GM21360 (cell line): ENCODE results near the gene MTSS2.

Experiments used
- ATAC-seq: cut with Tn5 transposase; IDR thresholded peaks from one replicate; pipeline ENCODE4 v1.9.1; 2021; ENCODE audit warnings: mild to moderate bottlenecking, moderate library complexity; ENCODE audit not compliant: unreplicated experiment

MTSS2 gene

DNA sequence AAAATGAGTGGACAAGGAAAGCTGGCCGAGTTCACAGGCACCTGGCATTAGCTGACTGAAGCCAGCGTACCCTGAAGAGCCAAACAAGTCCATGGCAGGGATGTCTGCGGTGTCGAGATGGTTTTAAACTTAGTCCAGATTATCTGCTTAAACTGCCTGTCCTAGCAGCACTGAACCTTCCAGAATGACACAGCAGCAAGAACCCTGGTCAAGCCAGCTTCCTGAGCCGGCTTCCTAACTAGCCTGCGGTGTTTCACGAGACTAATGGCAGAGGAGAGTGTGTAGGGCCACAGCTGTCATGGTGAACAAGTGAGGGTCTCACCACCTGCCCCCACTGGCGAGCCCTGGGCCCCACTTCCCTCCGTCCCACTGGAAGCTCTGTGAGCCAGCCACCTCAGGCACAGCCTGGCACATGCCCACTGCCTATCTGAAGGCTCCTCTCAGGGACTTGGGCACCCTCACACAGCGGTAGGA, 28.8 kb upstream of the MTSS2 start:
- ATAC-seq = no peak

DNA sequence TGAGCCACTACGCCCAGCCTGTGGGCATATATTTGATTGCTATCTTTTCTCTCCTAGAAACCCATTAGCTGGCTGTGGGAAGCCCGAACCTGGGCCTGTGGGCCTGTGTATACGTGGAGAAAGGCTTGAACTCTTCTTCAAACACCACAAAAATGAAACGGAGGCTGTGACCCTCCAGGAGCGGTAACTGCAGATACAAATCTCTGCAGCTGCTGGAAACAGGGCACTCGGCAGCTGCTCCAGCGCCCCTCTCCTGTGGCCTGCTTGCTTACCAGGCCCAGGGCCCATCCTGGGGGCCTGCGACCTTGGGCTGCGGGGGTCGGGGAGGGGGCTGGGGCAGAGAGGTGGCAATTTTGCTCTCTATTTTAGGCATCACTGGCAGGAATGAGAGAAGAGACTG, 28.0 kb upstream of the MTSS2 start:
- ATAC-seq = no peak

DNA sequence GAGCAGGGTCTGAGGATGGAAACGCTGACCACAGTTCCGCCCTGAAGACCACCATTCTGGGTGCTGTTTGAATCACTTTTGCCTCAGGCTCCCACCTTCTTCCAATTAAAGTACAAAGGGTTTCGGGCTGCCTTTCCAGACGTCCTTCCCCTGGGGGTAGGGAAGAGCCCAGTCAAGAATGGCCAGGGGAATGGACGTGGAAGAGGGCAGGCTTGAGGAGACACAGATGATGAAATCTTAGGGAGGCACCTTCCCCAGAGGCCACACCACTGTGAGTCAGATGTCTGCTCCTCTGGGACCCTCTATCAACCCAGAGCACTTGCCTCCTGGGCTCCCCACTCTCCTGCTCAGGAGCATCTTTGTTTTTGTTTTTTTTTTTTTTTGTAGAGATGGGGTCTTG, 27.5 kb upstream of the MTSS2 start:
- ATAC-seq = no peak

DNA sequence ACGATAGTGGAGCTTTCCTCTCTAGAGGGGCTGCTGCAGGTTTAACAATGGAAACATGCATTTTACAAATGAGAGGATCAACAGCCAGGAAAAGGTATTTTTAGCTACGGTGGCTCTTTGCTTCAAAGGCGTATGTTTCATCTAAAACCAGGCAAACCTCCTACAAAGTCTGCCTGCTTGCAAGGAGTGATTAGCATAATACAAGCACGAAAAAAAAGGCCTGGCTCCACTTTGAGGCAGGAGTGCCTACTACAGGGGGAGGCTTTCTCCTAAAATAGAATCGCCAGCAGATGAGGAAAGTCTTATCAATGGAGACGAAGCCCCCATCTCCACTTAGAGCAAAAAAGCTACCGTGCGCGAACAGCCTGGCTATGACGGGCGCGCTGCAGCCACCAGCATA, 27.1 kb upstream of the MTSS2 start:
- no peak for ATAC-seq

DNA sequence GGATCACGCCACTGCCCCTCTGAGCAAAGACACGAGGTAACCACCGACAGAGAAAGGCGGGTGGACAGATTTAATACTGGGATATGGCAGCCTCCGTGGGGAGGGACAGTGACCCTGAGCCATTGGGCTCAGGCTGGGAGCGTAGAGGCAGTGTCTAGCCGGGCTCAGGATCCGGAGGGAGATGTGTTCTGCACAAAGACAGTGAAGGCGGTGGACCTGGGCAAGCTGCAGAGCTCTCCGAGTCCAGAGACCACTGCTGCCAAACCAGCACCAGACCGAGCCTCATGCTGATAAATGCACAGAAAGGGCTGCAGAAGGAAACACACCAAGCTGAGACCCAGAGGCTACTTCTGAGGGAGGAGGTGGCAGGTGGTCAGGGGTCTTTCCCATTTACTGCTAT, 26.5 kb upstream of the MTSS2 start:
- no peak for ATAC-seq

DNA sequence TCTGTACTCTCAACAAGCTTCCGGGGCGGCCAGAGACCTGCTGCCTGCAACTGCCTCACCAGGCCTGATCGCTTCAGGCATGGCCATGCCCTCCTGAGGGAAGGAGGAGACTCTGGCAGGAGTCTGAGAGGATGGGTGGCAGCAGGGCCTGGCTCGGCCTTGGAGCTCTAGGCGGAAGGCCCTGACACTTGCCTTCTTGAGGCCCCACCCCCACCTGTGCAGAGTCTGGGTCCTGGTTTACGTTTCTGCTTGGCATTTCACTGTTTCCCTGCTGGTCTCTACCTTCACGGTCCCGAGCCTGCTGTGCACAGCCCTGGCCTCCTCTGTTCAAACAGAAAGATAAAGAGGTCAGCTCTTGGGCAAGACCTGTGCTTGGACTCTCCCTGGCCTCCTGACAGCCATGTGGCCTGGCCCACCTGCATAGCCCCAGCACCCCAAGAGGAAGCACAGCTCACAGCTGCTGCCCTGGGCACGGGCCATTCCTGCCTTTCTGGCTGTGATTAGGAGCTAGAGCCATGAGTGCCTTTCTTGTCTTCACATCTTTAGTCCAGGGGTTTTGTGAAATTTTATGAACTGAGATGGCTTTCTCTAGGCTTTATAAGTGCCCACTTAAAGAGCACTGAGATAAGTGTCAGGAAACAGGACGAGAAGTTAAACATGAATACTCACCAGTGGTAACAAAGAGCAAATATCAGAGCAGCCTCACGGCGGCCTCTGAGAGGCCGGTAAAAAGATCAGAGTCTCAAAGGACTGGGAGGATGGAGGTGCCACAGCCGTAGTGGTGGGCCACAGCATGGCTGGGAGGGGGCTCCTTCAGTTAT, 25.6 kb upstream of the MTSS2 start:
- no peak for ATAC-seq

DNA sequence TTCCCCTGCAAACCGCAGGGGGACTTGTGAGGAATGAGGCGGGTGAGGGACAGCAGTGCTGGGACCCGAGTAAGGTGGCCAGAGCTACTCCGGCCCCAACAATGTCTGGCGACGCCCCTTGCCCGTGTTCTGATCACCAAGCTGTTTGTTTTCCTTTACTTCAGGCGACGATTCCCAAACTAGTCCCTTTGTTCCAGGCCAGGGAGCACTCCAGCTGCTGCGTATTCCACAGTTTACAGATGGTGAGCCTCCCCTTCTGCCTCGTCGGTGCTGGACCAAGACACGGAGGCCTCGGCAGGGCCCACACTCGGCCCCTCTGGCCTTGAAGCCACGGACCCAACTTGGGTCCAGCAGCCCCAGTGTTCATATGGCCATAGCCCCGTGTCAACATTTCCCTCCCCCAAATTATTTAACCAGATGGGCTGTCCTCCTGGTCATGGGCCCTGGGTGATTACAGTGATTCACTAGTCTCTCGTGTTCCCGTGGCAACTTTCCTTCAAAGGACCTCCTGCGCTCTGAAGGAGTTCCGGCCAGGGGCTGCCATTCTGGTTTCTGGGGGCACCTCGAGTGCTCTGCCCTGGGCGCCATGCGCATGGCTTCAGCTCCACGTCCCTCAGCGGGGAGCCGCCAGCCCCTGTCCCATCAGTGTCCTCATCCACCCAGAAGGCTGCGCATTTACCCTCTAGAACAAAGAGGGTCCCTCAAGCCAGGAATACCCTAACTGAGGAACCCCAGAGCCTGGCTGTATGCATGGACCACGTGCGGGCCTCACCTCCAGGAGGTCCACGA, 24.8 kb upstream of the MTSS2 start:
- no peak for ATAC-seq

DNA sequence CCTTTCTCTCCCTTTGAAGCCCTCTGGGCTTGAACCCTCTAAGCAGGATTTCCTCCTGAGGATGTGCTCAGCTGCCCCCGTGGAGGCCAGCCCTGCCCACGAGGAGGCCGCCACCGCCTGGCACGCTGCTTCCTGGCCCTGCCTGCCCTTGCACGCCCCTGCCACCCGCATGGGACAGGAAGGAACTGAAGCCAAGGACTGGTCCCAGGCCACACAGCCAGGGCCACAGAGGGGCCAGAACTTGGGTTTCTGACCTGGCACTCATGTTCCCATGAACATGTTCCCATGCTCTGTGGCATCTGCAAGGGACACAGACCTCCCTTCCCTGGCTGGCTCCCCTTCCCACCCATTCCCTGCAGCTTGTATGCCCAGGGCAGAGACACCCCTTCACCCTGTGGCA, 24.1 kb upstream of the MTSS2 start:
- ATAC-seq = no peak

DNA sequence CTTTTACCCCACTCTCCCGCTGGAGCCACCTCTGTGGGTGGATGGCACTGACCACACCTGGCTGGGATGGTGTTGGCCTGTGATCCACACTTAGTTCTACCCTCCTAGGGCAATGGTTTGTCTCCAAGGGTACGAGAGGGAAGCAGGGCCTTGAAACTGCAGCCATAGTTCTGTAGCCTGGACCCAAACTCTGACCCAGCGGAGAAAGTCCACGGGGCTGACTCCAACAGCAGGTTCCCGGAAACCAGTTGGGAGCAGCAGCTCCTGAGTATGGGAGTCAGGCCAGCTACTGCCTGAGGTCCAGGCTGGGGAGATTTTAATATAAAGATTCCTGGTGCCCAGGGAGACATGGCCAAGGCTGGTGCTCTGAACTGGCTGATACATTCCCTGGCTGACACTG, 23.6 kb upstream of the MTSS2 start:
- ATAC-seq = no peak

DNA sequence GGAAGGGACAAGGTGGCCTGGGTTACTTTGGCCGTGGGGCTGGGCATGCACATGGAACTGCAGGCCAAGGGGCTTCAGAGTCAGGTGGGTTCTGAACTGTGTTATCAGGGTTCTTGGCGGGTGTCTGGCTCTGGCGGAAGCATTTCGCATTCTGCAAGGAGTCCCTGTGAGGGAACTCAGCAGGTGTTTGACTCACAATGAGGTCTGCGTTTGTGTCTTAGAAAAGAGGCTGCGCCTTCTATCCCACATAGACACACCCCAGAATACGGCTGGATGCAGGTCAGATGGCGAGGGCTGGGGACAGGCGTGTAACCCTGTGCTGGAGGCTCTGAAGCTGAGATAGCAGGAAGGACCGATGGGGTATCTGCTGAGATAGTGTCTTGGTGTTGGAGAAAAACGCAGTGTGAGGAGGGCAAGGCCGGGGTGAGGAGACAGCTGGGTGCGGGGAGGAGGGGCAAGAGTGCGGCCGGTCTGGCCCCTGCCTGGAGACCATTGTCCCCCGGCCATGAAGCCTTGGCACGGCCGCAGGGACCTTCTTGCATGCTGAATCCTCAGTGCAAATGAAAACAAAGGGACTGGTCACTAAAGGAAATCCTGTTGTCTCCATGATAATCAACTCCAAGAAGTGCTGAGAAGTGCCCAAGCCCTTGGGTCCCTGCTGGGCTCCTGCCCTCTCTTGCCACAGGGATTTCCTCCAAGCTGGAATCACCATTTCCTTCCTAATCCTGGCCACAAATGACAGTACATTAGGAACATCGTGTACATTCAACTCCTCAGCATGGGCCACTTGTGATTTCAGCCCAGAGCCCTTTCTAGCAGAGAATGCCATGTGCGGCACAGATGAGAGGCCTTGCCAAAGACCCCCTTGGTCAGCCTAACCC, 22.8 kb upstream of the MTSS2 start:
- no peak for ATAC-seq

DNA sequence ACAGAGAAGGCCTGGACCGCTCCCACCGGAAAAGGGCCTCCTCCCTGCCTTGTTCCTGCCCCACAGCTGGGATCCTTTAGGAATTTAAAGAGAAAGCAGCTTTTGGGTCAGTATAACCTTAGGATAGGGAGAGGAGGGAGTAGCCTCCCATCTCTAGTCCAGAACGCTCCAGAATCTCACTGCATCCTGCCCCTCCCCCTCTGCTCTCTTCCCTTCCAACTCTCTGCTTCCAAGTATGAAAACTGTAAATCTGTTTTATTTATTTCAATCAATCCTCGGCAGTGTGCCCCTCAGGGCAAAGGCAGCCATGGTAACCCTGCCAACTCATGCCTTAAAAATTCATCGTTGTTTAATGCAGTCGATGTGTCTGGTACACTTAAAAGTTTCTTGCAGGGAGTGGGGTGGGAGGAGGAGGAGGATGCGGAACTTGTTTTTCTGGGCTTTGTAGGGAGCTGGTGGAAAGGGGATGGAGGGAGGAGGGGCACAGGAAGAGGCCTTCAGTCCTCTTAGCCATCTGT, 21.2 kb upstream of the MTSS2 start:
- no peak for ATAC-seq

DNA sequence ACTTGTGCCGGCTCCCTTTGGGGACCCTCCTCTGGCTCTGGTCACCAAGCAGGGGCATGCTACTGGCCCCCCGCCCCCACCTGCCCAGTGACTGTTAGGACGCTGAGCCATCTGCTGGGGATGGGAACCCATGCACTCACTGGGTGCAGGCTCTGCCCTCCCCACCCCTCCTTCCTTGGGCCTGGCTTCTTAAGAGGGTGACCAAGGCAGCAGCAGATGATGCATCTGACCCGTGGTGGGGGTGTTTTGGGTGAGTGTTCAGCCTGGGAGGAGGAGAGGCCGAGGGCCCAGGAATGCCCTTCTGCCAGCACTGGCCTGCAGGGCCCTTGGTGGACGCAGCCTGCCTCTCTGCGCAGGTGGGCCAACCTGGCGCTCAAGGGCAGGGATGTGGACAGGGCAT, 19.2 kb upstream of the MTSS2 start:
- no peak for ATAC-seq

DNA sequence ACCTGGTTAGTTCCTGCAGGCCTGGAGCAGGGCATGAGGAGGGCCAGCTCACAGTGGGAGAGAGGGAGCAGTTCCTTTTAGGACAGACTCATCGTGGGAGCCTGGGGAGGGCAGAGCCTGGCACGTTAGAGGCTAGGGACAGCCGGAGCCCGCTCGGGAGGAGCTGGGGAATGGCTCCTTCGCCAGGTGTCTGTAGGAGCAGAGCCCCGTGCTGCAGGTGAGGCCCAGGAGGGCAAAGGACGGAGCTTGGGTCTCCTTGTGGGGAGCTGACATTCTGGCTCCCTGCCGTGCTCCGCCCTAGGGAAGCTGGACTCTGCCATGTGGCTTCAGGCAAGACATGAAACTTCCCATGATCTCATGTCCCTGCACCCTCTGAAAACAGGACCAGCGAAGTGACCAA, 18.7 kb upstream of the MTSS2 start:
- ATAC-seq = no peak

DNA sequence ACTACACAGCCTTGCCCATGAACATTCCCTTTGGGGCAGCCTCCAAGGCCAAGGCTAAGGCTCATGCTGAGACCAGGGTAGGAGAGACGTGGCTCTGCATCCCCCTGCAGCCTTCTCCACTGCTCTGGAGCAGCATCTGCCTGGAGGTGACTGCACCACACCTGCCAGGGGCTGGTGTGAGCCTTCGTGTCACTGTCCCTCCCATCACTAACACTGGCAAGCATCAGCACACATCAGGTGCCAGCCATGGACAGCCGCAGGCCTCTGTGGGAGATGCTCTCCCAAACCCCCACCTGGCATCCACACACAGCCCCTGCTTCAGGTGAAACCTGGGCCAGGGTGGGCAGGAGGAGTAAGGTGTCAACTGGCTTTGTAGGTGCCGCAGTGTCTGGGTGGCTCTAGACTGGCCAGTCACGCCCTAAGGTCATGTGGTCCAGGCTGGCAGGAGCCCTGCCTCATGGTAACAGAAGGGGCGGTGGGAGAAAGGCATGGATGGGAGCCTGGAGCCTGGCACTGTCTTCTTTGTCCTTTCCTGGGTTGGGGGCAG, 18.1 kb upstream of the MTSS2 start:
- ATAC-seq = no peak

DNA sequence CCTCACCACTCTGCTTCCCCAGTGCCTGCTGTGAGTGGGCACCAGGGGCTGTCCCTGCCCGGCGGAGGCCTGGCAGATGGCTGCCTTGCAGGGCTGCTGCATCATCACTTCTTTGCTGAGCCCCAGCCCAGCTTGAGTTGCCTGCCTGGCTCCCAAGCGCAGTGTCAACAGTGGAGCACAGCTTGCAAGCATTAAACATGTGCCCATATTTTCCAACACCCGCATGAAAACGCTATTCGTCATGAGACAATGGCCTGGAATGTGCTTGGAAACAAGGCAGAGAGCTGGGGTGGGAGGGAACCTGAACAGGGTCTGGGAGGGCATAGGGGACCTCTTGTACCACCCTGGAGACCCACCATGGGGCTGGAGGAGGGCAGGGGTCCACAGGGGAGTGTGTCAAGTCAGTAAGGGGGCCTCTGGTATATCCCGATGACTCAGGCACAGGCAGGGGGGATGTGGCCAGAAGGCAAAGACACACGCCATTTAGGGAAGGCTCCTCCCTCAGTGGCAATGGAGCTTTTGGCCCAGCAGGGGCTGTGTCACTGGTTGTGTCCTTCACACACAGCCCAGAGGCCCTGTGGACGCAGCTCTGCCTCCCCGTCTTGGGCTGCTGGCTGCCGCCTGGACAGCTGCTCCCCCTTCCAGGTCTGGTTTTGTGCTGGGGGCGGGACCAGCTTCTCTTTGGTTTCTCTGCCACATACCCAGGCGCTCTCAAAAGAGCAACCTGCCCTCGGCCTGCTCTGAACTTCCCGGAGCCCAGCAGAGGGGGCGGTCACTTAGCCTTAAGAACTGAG, 17.4 kb upstream of the MTSS2 start:
- ATAC-seq = no peak

DNA sequence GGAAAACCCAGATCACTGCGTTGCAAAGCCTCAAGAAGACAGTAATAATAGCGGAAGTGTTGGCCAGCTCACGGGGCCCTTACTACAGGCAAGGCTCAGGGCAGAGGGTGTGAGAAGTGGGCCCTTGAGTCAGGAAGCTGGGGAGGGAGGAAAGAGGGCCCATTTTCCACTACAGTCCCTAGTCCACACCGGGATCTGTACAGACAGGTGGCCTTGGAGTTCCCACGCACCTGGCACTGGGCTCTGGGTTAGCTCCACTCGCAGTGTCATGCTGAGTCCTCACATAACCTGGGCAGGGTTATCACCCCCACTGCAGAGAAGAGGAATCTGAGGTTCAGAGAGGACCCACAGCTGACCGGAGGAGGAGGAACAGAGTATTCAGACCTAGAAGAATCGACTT, 16.8 kb upstream of the MTSS2 start:
- no peak for ATAC-seq

DNA sequence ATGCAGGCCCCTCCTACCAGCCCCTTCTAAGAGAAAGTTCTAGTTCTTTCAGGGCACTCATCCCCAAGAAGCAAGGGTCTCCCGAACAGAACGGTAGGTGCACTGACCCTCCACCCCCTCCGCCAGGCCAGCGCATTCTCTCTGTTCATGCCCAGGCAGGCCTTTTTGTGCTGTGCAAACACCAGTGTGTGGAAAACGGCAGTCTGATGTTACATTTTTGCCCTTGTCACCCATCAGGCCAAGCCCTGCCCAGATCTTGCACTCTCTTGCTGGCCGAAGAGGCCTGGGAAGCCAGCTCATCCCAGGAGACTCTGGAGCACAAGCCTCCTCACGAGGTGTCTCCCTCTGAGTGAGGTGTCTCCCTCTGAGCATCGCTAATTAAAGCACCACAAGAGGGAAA, 16.1 kb upstream of the MTSS2 start:
- no peak for ATAC-seq

DNA sequence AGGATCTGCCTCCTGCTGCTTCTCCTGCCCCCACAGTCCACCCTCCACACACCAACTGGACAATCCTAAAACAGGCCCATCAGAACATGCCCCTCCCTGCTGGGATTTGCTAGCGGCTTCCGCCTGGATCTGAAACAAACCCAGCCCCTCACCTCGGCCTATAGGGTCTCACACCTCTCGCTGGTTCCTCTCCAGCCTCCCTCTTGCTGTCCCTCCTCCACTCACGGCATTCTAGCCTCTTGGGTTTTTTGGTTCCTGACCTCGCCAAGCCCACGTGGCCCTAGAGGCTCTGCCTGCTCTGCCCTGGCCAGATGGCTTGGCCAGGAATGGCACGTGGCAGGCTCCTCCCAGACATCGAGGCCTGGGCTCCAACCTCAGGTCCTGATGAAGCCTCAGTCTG, 15.7 kb upstream of the MTSS2 start:
- ATAC-seq = no peak

DNA sequence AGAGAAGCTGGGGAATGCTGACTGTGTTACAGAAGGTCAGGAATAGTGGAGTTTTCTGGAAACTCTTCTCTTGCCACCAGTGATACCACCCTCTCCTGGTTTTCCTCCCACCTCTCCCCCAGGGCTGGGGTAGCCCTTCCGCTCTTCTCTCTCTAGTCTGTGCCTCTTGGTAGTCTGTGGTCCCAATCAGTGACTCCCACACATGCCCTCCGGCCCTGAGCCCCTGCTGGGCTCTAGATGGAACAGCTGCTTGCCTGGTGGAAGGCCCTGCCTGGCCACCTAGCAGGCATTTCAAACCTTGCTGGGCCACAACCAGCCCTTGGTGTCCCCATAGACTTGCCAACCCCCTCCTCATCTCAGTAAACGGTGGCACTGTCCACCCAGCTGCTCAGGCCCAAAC, 15.2 kb upstream of the MTSS2 start:
- no peak for ATAC-seq
